H1 (cell line): ENCODE data around the gene GSDMA. TPM values are rescaled to one million over a fixed set of nuclear protein-coding genes. Genes with fewer than 3 reads are reported as not detected.

Experiments
- CTCF ChIA-PET: fragments of 300-600 bp; sonication (Branson Sonifier 250); formaldehyde crosslinking; loops from one replicate; lab custom pipeline; 2021; ENCODE audit not compliant: partially characterized antibody; lab: Charles Lee
- POLR2A ChIA-PET: fragments of 300-600 bp; sonication (Branson Sonifier 250); formaldehyde crosslinking; loops from one replicate; lab custom pipeline; 2021; ENCODE audit warnings: inconsistent platforms; ENCODE audit not compliant: partially characterized antibody; lab: Charles Lee
- DNase-seq, 2 experiments: peaks; one replicate each; pipeline versions ENCODE4 v3.0.0 to v3.0.0-alpha.2; 2010 to 2022; ENCODE audit warnings: low spot score in 2 of 2, low read depth in 1 of 2, mixed read lengths in 1 of 2
- FAIRE-seq: peaks from 2 replicates; lab custom pipeline; 2011; peaks lifted over from hg19 to GRCh38; lab: Jason Lieb, UNC
- H2AFZ ChIP-seq: 2 replicates; pipeline ENCODE4 v1.8.1; 2012; ENCODE audit warnings: low read length, inconsistent platforms
- H2AK5ac ChIP-seq: 2 replicates; pipeline ENCODE4 v1.6.1; 2013; ENCODE audit warnings: low read depth, low read length
- H2BK120ac ChIP-seq: replicated peaks from 2 replicates; pipeline ENCODE3; 2013; ENCODE audit warnings: low read depth, low read length, inconsistent platforms
- H2BK12ac ChIP-seq: 2 replicates; pipeline ENCODE4 v1.6.1; 2013; ENCODE audit warnings: low read depth, low read length
- H2BK15ac ChIP-seq: 2 replicates; pipeline ENCODE4 v1.6.1; 2013; ENCODE audit warnings: low read length
- H2BK20ac ChIP-seq: 2 replicates; pipeline ENCODE4 v1.6.1; 2013; ENCODE audit warnings: low read length
- H2BK5ac ChIP-seq: 2 replicates; pipeline ENCODE4 v1.6.1; 2013; ENCODE audit warnings: low read depth, low read length
- H3K14ac ChIP-seq: 2 replicates; pipeline ENCODE4 v1.6.1; 2013; ENCODE audit warnings: inconsistent platforms; ENCODE audit not compliant: insufficient read length
- H3K18ac ChIP-seq: 2 replicates; pipeline ENCODE4 v1.6.1; 2013; ENCODE audit warnings: low read length; ENCODE audit errors: extremely low read depth
- H3K23ac ChIP-seq: 2 replicates; pipeline ENCODE4 v1.6.1; 2013; ENCODE audit warnings: inconsistent platforms; ENCODE audit not compliant: insufficient read length
- H3K23me2 ChIP-seq: 2 replicates; pipeline ENCODE4 v1.6.1; 2013; ENCODE audit warnings: low read depth, low read length
- H3K27ac ChIP-seq: 2 replicates; pipeline ENCODE4 v1.6.1; 2011; ENCODE audit warnings: low read depth, low read length, inconsistent platforms
- H3K27me3 ChIP-seq, 4 experiments: replicated peaks in 1 of 4; 1 replicate in 1 of 4; 2 replicates in 3 of 4; pipeline versions ENCODE4 v1.6.1 to v1.8.1; 2011 to 2013; ENCODE audit warnings: low read length in 3 of 4, mild to moderate bottlenecking in 3 of 4, inconsistent platforms in 2 of 4, mixed read lengths in 2 of 4, moderate library complexity in 1 of 4; ENCODE audit not compliant: control insufficient read depth in 3 of 4, insufficient read depth in 3 of 4; ENCODE audit errors: extremely low read depth in 1 of 4
- H3K36me3 ChIP-seq, 4 experiments: 2 replicates each; pipeline versions ENCODE4 v1.6.1 to v1.8.1; 2011 to 2013; ENCODE audit warnings: mild to moderate bottlenecking in 4 of 4, low read length in 3 of 4, moderate library complexity in 2 of 4, control low read depth in 1 of 4, inconsistent platforms in 1 of 4; ENCODE audit not compliant: insufficient read depth in 4 of 4, control insufficient read depth in 2 of 4
- H3K4ac ChIP-seq: replicated peaks from 2 replicates; pipeline ENCODE3; 2013; ENCODE audit warnings: low read length, low read depth, mixed read lengths, inconsistent platforms; ENCODE audit not compliant: insufficient read length
- H3K4me1 ChIP-seq, 4 experiments: replicated peaks in 1 of 4; 1 replicate in 1 of 4; 2 replicates in 3 of 4; pipeline versions ENCODE4 v1.6.1 to v1.8.1; 2011 to 2013; ENCODE audit warnings: low read length in 3 of 4, inconsistent platforms in 2 of 4, mixed read lengths in 1 of 4; ENCODE audit not compliant: insufficient read depth in 4 of 4, control insufficient read depth in 3 of 4
- H3K4me2 ChIP-seq, 2 experiments: 2 replicates each; pipeline versions ENCODE4 v1.6.1 to v1.8.1; 2011 to 2013; ENCODE audit warnings: low read depth in 2 of 2, low read length in 2 of 2, control low read depth in 1 of 2, inconsistent platforms in 1 of 2, mild to moderate bottlenecking in 1 of 2; ENCODE audit not compliant: insufficient read depth in 1 of 2
- H3K4me3 ChIP-seq, 4 experiments: fragments of 200-600, 300-600 bp in 1 of 4; sonication (generic), shearing (Covaris generic), sonication (Bioruptor Twin) in 1 of 4; 2 replicates each; pipeline versions ENCODE4 v1.5.1 to v1.8.1; 2011 to 2016; ENCODE audit warnings: low read length in 4 of 4, low read depth in 3 of 4, control low read depth in 2 of 4, inconsistent platforms in 2 of 4, mild to moderate bottlenecking in 2 of 4, mixed read lengths in 1 of 4, moderate library complexity in 1 of 4; ENCODE audit not compliant: insufficient read depth in 2 of 4; ENCODE audit errors: extremely low read depth in 1 of 4
- H3K56ac ChIP-seq: replicated peaks from 2 replicates; pipeline ENCODE3; 2013; ENCODE audit warnings: low read depth, mild to moderate bottlenecking, mixed read lengths, low read length, inconsistent platforms; ENCODE audit not compliant: insufficient read length
- H3K79me1 ChIP-seq: 2 replicates; pipeline ENCODE4 v1.6.1; 2013; ENCODE audit warnings: low read depth, low read length, control low read depth
- H3K79me2 ChIP-seq, 2 experiments: 2 replicates each; pipeline versions ENCODE4 v1.6.1 to v1.8.1; 2012 to 2013; ENCODE audit warnings: low read length in 2 of 2, mild to moderate bottlenecking in 2 of 2, inconsistent platforms in 1 of 2; ENCODE audit not compliant: insufficient read depth in 2 of 2, control insufficient read depth in 1 of 2
- H3K9ac ChIP-seq, 4 experiments: replicated peaks in 1 of 4; 1 replicate in 1 of 4; 2 replicates in 3 of 4; pipeline versions ENCODE4 v1.6.1 to v1.8.1; 2011 to 2013; ENCODE audit warnings: low read depth in 3 of 4, low read length in 3 of 4, control low read depth in 2 of 4, mild to moderate bottlenecking in 2 of 4, moderate library complexity in 2 of 4, inconsistent platforms in 1 of 4; ENCODE audit errors: extremely low read depth in 1 of 4
- H3K9me3 ChIP-seq, 2 experiments: 2 replicates each; pipeline versions ENCODE4 v1.6.1 to v1.8.1; 2012 to 2013; ENCODE audit warnings: mild to moderate bottlenecking in 2 of 2, moderate library complexity in 2 of 2, control low read depth in 1 of 2, inconsistent platforms in 1 of 2, low read depth in 1 of 2, low read length in 1 of 2, mixed read lengths in 1 of 2; ENCODE audit not compliant: insufficient read depth in 2 of 2
- H4K20me1 ChIP-seq, 2 experiments: replicated peaks in 1 of 2; 2 replicates each; pipeline versions ENCODE3 to v1.8.1; 2011 to 2013; ENCODE audit warnings: inconsistent platforms in 2 of 2, low read length in 2 of 2, mild to moderate bottlenecking in 1 of 2; ENCODE audit not compliant: insufficient read depth in 2 of 2, control insufficient read depth in 1 of 2
- H4K5ac ChIP-seq: 2 replicates; pipeline ENCODE4 v1.6.1; 2013; ENCODE audit warnings: low read length, low read depth, mixed read lengths, inconsistent platforms; ENCODE audit not compliant: insufficient read length
- H4K8ac ChIP-seq: 2 replicates; pipeline ENCODE4 v1.8.0; 2013; ENCODE audit warnings: mild to moderate bottlenecking, moderate library complexity, low read length, inconsistent platforms; ENCODE audit not compliant: insufficient read depth; ENCODE audit errors: extremely low read depth
- H4K91ac ChIP-seq: replicated peaks from 2 replicates; pipeline ENCODE3; 2013; ENCODE audit warnings: low read length, mixed read lengths, inconsistent platforms; ENCODE audit not compliant: insufficient read length
- KDM4A ChIP-seq: IDR thresholded peaks from one replicate; pipeline ENCODE4 v1.7.1; 2012; ENCODE audit warnings: low read depth, mild to moderate bottlenecking, moderate library complexity, low read length, inconsistent platforms; ENCODE audit not compliant: severe bottlenecking
- MAFK ChIP-seq: IDR thresholded peaks from 2 replicates; pipeline ENCODE4 v1.6.1; 2012; ENCODE audit warnings: low read depth, mild to moderate bottlenecking, improper control_type of control experiment, low read length
- WGBS, 2 experiments: shearing (Covaris generic) in 1 of 2; methylation state at CpG; one replicate each; pipeline versions ENCODE4 v1.1.6 to v1.1.7; 2013 to 2015; ENCODE audit warnings: low lambda C conversion rate in 2 of 2, mixed read lengths in 2 of 2, inconsistent platforms in 1 of 2, low coverage in 1 of 2, missing lambda C conversion rate in 1 of 2; ENCODE audit not compliant: insufficient replicate concordance in 2 of 2, insufficient coverage in 1 of 2, insufficient read length in 1 of 2; ENCODE audit errors: extremely low coverage in 1 of 2, missing lambda C conversion rate in 1 of 2; 5-methylcytosine and 5-hydroxymethylcytosine counted together
- polyA plus RNA-seq, 7 experiments: library from polyadenylated mRNA; depleted of rRNA in 3 of 7; stranded (reverse) in 5 of 7; unstranded in 2 of 7; fragments of >200 nt in 5 of 7; fragments of 200-250 nt in 2 of 7; gene quantifications; 1 replicate in 5 of 7; 2 replicates in 1 of 7; 4 replicates in 1 of 7; pipeline versions ENCODE4 v1.2.1 to v1.2.3, GENCODE V29; 2011 to 2013; ENCODE audit warnings: missing spikeins in 2 of 7, mixed read lengths in 2 of 7
- total RNA-seq: library from RNA; stranded (reverse); fragmentation: NEBNext Ultra II Directional; extraction: Animal tissue kit (Norgen Biotek cat#: 25700); gene quantifications from 2 replicates; pipeline ENCODE4 v1.2.1, GENCODE V29; 2021

Gene GSDMA
- total and polyA plus RNA-seq, 2 of the 8 experiments (the other 6 are each of a cell fraction or from before 2014, with no cell fraction given) = 0.03 TPM; not detected in 1

GRCh38 chr17:39951924-39952679, 10.7 kb upstream of the GSDMA start:
- peak overlapping the region in 2 of 4 experiments; percentile 45 to 49; a peak in 4 of 7 replicates for H3K9ac ChIP-seq
- CTCF ChIA-PET = interaction anchor here (2.0 kb wide), 1 partner anchor 12 kb away, joined by 7 read pairs; no protein-coding TSS in a partner anchor
- peak overlapping the region; percentile 33 to 60 (median 49); a peak in 7 of 8 replicates for H3K4me3 ChIP-seq

More at GRCh38 chr17:39951924-39952679, 10.7 kb upstream of the GSDMA start:
- 63% methylated on average over 22 of the region's 22 CpGs; no CpG with 5 or more reads in 1 of the 2 experiments for WGBS, 2 experiments
- Histone ChIP-seq H3K4me1 (peaks cover 0 to 16% (median 7%) of the 10 kb centered on the region in 4 experiments; a peak in 6 of 7 replicates), H2BK120ac (no peak overlapping the region), H3K79me2 (no peaks in the 10 kb centered on the region), H3K79me1 (0 out of 2 replicates have a peak, but pooled peaks cover 2% of the 10 kb centered on the region), H4K20me1 (no peaks in the 10 kb centered on the region), H2BK15ac (no peak overlapping the region; the same call in 1 of the 2 replicates), H2AK5ac (no peak overlapping the region; the same call in 1 of the 2 replicates), H4K5ac (no peak overlapping the region), H3K4ac (peak overlapping the region; percentile 5), H2AFZ (no peak overlapping the region), H3K27me3 (peaks cover 0 to 5% (median 2%) of the 10 kb centered on the region in 4 experiments; a peak in 3 of 7 replicates), H3K18ac (peak overlapping the region; percentile 6), H3K9me3 (no peaks in the 10 kb centered on the region), H2BK20ac (no peak overlapping the region), H3K23me2 (peaks cover 2% of the 10 kb centered on the region; the same call in 1 of the 2 replicates), H3K36me3 (no peaks in the 10 kb centered on the region), H4K8ac (peak overlapping the region; percentile 37; the same call in 1 of the 2 replicates), H2BK5ac (peak overlapping the region; percentile 79; the same call in 1 of the 2 replicates), H3K23ac (no peak overlapping the region), H4K91ac (peak overlapping the region; percentile 1), H3K27ac (no peak overlapping the region), H3K14ac (no peak overlapping the region), H3K4me2 (peak overlapping the region; percentile 72 to 99), H2BK12ac (peak overlapping the region; percentile 84; the same call in 1 of the 2 replicates), H3K56ac (no peak overlapping the region)
- TF ChIP-seq MAFK (no peak), KDM4A (peak; percentile 34)
- POLR2A ChIA-PET = interaction anchor here (1.4 kb wide), 1 partner anchor 18 kb away, joined by 5 read pairs; no protein-coding TSS in a partner anchor
- DNase-seq (no peak), FAIRE-seq (no peak)
